Progenitor cell of endocrine pancreas (in vitro differentiated cells): Measurements from ENCODE around the gene BHLHE40. TPM values are rescaled to one million over a fixed set of nuclear protein-coding genes. Genes with fewer than 3 reads are reported as not detected.

ENCODE experiments used
- DNase-seq: peaks from one replicate; pipeline ENCODE4 v3.0.0; 2021; ENCODE audit warnings: low spot score; ENCODE audit not compliant: unreplicated experiment
- H3K27ac Mint-ChIP-seq: 2 replicates; pipeline ENCODE4 v1.8.0; 2021; ENCODE audit warnings: mild to moderate bottlenecking, moderate library complexity, mixed read lengths
- H3K27me3 Mint-ChIP-seq: 2 replicates; pipeline ENCODE4 v1.8.0; 2021; ENCODE audit warnings: mixed read lengths
- H3K36me3 Mint-ChIP-seq: 2 replicates; pipeline ENCODE4 v1.8.0; 2022; ENCODE audit warnings: mixed read lengths; ENCODE audit not compliant: insufficient read depth
- H3K4me1 Mint-ChIP-seq: 2 replicates; pipeline ENCODE4 v1.8.0; 2021; ENCODE audit warnings: low read depth, mixed read lengths
- H3K4me3 Mint-ChIP-seq: 2 replicates; pipeline ENCODE4 v1.8.0; 2021; ENCODE audit warnings: low read depth, mild to moderate bottlenecking, moderate library complexity, mixed read lengths
- H3K9me3 Mint-ChIP-seq: 2 replicates; pipeline ENCODE4 v1.8.0; 2021; ENCODE audit warnings: low read depth, mixed read lengths
- CTCF ChIP-seq: fragments of 200-600 bp; sonication (generic); IDR thresholded peaks from one replicate; pipeline ENCODE4 v1.5.0; 2021; ENCODE audit warnings: antibody characterized with exemption, mild to moderate bottlenecking; ENCODE audit not compliant: unreplicated experiment
- total RNA-seq: library from RNA; stranded (reverse); gene quantifications from 2 replicates; pipeline ENCODE4 v1.2.1, GENCODE V29; 2021

The BHLHE40 gene
- total RNA-seq, 1 donor from 2014 or later, result 1.1 TPM

GRCh38 chr3:4971838-4972237 lies 7.4 kb upstream of the BHLHE40 start:
- TF ChIP-seq CTCF, result no peak
- Mint-ChIP-seq H3K4me3 (no peak overlapping the region), H3K4me1 (peaks cover 4% of the 10 kb centered on the region), H3K27me3 (peaks cover 44% of the 10 kb centered on the region), H3K27ac (no peak overlapping the region), H3K36me3 (no peaks in the 10 kb centered on the region), H3K9me3 (peaks cover 6% of the 10 kb centered on the region)
- DNase-seq, result no peak

DNA sequence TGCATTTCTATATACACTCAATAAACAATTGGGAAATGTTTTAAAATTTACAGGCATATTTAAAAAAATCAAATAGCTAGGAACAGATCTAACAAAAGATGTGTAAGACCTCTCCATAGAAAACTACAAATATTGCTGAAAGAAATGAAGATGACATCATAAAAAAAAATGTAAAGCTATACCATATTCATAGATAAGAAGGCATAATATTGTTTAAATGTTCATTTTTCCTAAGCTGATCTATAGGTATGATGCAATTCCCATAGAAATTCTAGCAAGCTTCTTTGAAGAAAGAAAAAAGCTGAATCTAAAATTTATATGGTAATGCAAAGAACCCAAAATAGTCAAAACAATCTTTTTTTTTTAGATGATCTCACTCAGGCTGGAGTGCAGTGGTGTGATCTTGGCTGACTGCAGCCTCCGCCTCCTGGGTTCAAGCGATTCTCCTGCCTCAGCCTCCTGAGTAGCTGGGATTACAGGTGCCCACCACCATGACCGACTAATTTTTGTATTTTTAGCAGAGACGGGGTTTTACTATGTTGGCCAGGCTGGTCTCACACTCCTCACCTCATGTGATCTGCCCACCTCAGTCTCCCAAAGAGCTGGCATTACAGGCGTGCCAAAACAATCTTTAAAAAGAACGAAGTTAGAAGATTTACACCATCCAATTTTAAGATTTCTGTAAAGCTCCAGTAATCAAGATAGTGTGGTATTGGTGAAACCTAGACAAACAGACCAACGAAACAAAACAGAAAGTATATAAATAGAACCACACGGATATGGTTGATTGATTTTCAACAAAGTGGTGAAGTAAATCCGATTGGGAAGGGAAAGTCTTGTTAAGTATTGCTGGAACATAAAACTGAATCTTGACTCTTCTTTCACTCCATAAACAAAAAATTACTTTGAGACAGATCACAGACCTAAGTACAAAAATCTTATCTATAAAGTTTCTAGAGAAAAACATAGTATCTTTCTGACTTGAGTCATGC lies 6.3 kb upstream of the BHLHE40 start:
- Mint-ChIP-seq H3K4me1 (peaks cover 14% of the 10 kb centered on the region), H3K27me3 (peaks cover 52% of the 10 kb centered on the region), H3K9me3 (peaks cover 6% of the 10 kb centered on the region), H3K4me3 (no peak overlapping the region), H3K36me3 (no peaks in the 10 kb centered on the region), H3K27ac (no peak overlapping the region)
- TF ChIP-seq CTCF, result no peak
- no peak for DNase-seq

DNA sequence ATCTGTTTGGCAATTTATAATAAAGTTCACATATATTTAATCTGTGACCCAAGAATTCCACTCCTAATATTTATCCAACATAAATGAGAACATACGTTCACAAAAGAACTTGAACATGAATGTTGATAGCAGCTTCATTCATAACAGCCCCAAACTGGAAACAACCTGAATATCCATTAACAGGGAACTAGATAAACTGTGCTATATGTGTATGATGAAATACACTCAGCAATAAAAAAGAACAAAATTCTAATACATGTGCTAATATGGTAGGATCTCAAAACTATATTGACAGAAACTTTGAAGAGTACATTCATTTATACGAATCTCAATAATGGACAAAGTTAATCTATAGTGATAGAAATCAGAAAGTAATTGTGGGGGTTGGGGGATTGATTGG lies 5.1 kb upstream of the BHLHE40 start:
- TF ChIP-seq CTCF, result no peak
- no peak overlapping the region for H3K4me3 Mint-ChIP-seq
- no peak overlapping the region for H3K27ac Mint-ChIP-seq
- H3K36me3 Mint-ChIP-seq, result no peaks in the 10 kb centered on the region
- peaks cover 14% of the 10 kb centered on the region for H3K4me1 Mint-ChIP-seq
- no peak for DNase-seq
- no peaks in the 10 kb centered on the region for H3K9me3 Mint-ChIP-seq
- peaks cover 46% of the 10 kb centered on the region for H3K27me3 Mint-ChIP-seq

DNA sequence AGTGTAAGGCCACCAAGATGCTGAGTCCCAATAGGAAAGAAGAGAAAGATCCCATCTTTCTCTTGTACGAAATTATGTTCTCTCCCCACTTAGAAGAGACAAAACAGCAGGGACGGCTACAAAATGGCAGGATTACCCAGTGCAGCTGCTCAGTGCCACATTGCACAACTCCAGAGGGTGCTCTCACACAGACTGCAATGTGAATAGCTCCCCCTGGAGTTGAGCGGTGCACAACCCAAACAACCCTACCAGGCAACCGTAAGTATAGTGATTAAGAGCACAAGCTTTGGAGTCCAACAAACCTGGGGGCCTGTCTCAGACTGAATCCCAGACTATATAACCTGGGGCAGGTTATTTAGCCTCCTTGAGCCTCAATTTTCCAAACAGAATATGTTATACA lies 3.1 kb upstream of the BHLHE40 start:
- no peak overlapping the region for H3K4me3 Mint-ChIP-seq
- no peaks in the 10 kb centered on the region for H3K36me3 Mint-ChIP-seq
- DNase-seq, result no peak
- TF ChIP-seq CTCF, result peak; percentile 59
- H3K4me1 Mint-ChIP-seq, result peaks cover 20% of the 10 kb centered on the region
- peaks cover 61% of the 10 kb centered on the region for H3K27me3 Mint-ChIP-seq
- H3K9me3 Mint-ChIP-seq, result no peaks in the 10 kb centered on the region
- no peak overlapping the region for H3K27ac Mint-ChIP-seq

- Mint-ChIP-seq H3K4me1 (peaks cover 22% of the 10 kb centered on the region), H3K27me3 (peaks cover 73% of the 10 kb centered on the region), H3K27ac (peak overlapping the region; percentile 39), H3K4me3 (peak overlapping the region; percentile 72), H3K9me3 (no peaks in the 10 kb centered on the region), H3K36me3 (no peaks in the 10 kb centered on the region)
- TF ChIP-seq CTCF, result no peak
- DNase-seq, result no peak
Measured at GRCh38 chr3:4977001-4977852, 2.0 kb upstream of the BHLHE40 start.
